ENCODE results near the gene C6orf52. TPM values are rescaled to one million over a fixed set of nuclear protein-coding genes. Genes with fewer than 3 reads are reported as not detected.
"Not testable (repeated sequence)": the region's sequence is repeated elsewhere in the genome, so short reads cannot be mapped to it uniquely, and the experiment has no call there.

Gene C6orf52
- total RNA-seq, 1 experiment from 2014 or later, result 6.2 TPM

- DNase-seq, result no peak
- intact Hi-C loops (cut with micrococcal nuclease; ENCODE audit: unreplicated experiment), result no loop called here
- no TSS peak for BruUV-seq (replicated peaks)
- no peak for TF ChIP-seq CTCF (conservative IDR thresholded peaks at IDR 0.05)
- no peak for TF ChIP-seq EZH2 (IDR thresholded peaks at IDR 0.05; ENCODE audit: low read depth)
- Histone ChIP-seq H3K4me1 (replicated peaks; ENCODE audit: insufficient read depth) (no peaks in the 10 kb centered on the region), H3K9me3 (ENCODE audit: insufficient read depth, low read depth) (no peaks in the 10 kb centered on the region), H2AFZ (no peak overlapping the region), H3K27ac (no peak overlapping the region), H3K9me2 (ENCODE audit: insufficient read depth) (no peaks in the 10 kb centered on the region), H4K20me1 (ENCODE audit: insufficient read depth) (no peaks in the 10 kb centered on the region), H3F3A (ENCODE audit: insufficient read depth, low read depth) (no peaks in the 10 kb centered on the region), H3K36me3 (ENCODE audit: low read depth) (no peaks in the 10 kb centered on the region), H3K4me2 (no peak overlapping the region), H3K79me2 (ENCODE audit: low read depth) (no peaks in the 10 kb centered on the region), H3K27me3 (ENCODE audit: insufficient read depth, low read depth) (no peaks in the 10 kb centered on the region), H3K4me3 (no peak overlapping the region)
- POLR2A ChIA-PET (ENCODE audit: unreplicated experiment), result no interaction called here
- CTCF ChIA-PET, result no interaction called here
These were observed 26.1 kb downstream of the C6orf52 start for GRCh38 chr6:10668126-10668917.

- H3K9me3 ChIP-seq (ENCODE audit: insufficient read depth, low read depth); H3K4me3 ChIP-seq; H3K27ac ChIP-seq; H4K20me1 ChIP-seq (ENCODE audit: insufficient read depth); H3K27me3 ChIP-seq (ENCODE audit: insufficient read depth, low read depth); H3K9me2 ChIP-seq (ENCODE audit: insufficient read depth); H2AFZ ChIP-seq; H3K4me1 ChIP-seq (replicated peaks; ENCODE audit: insufficient read depth); intact Hi-C loops (cut with micrococcal nuclease; ENCODE audit: unreplicated experiment); BruUV-seq (replicated peaks); DNase-seq; CTCF ChIA-PET; H3K36me3 ChIP-seq (ENCODE audit: low read depth); H3K4me2 ChIP-seq; H3K79me2 ChIP-seq (ENCODE audit: low read depth); H3F3A ChIP-seq (ENCODE audit: insufficient read depth, low read depth); POLR2A ChIA-PET (ENCODE audit: unreplicated experiment): not testable (repeated sequence)
These were observed 28.8 kb downstream of the C6orf52 start for GRCh38 chr6:10665595-10665994.

- ChIA-PET POLR2A (ENCODE audit: unreplicated experiment) (no interaction called here), CTCF (no interaction called here)
- Histone ChIP-seq H3K79me2 (ENCODE audit: low read depth) (no peaks in the 10 kb centered on the region), H2AFZ (no peak overlapping the region), H3K4me1 (replicated peaks; ENCODE audit: insufficient read depth) (no peaks in the 10 kb centered on the region), H3K27me3 (ENCODE audit: insufficient read depth, low read depth) (no peaks in the 10 kb centered on the region), H3K9me2 (ENCODE audit: insufficient read depth) (no peaks in the 10 kb centered on the region), H3K4me3 (no peak overlapping the region), H3K4me2 (no peak overlapping the region), H3K36me3 (ENCODE audit: low read depth) (no peaks in the 10 kb centered on the region), H4K20me1 (ENCODE audit: insufficient read depth) (no peaks in the 10 kb centered on the region), H3F3A (ENCODE audit: insufficient read depth, low read depth) (no peaks in the 10 kb centered on the region), H3K27ac (no peak overlapping the region), H3K9me3 (ENCODE audit: insufficient read depth, low read depth) (no peaks in the 10 kb centered on the region)
- TF ChIP-seq EZH2 (IDR thresholded peaks at IDR 0.05; ENCODE audit: low read depth) (no peak), CTCF (conservative IDR thresholded peaks at IDR 0.05) (no peak)
- intact Hi-C loops (cut with micrococcal nuclease; ENCODE audit: unreplicated experiment), result no loop called here
- DNase-seq, result no peak
- BruUV-seq (replicated peaks), result no TSS peak
These were observed 31.7 kb downstream of the C6orf52 start for GRCh38 chr6:10662742-10663141.

GRCh38 chr6:10662207-10662606, 32.2 kb downstream of the C6orf52 start:
- intact Hi-C loops (cut with micrococcal nuclease; ENCODE audit: unreplicated experiment), result no loop called here
- H3K9me2 ChIP-seq (ENCODE audit: insufficient read depth), result no peaks in the 10 kb centered on the region
- BruUV-seq (replicated peaks), result no TSS peak
- no peaks in the 10 kb centered on the region for H3K79me2 ChIP-seq (ENCODE audit: low read depth)
- H3K4me1 ChIP-seq (replicated peaks; ENCODE audit: insufficient read depth), result no peaks in the 10 kb centered on the region
- H3K4me2 ChIP-seq, result no peak overlapping the region
- no peak for DNase-seq
- H3F3A ChIP-seq (ENCODE audit: insufficient read depth, low read depth), result no peaks in the 10 kb centered on the region
- no peak overlapping the region for H2AFZ ChIP-seq
- no peak overlapping the region for H3K4me3 ChIP-seq
- no peak overlapping the region for H3K27ac ChIP-seq
- no peaks in the 10 kb centered on the region for H3K27me3 ChIP-seq (ENCODE audit: insufficient read depth, low read depth)
- no peaks in the 10 kb centered on the region for H3K36me3 ChIP-seq (ENCODE audit: low read depth)
- H3K9me3 ChIP-seq (ENCODE audit: insufficient read depth, low read depth), result no peaks in the 10 kb centered on the region
- H4K20me1 ChIP-seq (ENCODE audit: insufficient read depth), result no peaks in the 10 kb centered on the region
- ChIA-PET CTCF (interaction anchor here (0.7 kb wide), 1 partner anchor 63 kb away, joined by 4 read pairs; no protein-coding TSS in a partner anchor), POLR2A (ENCODE audit: unreplicated experiment) (no interaction called here)
- no peak for TF ChIP-seq EZH2 (IDR thresholded peaks at IDR 0.05; ENCODE audit: low read depth)
- TF ChIP-seq CTCF (conservative IDR thresholded peaks at IDR 0.05), result no peak

GRCh38 chr6:10660431-10661191, 33.8 kb downstream of the C6orf52 start:
- CTCF ChIA-PET; H3K27ac ChIP-seq; H3K36me3 ChIP-seq (ENCODE audit: low read depth); H3K4me2 ChIP-seq; H4K20me1 ChIP-seq (ENCODE audit: insufficient read depth); H3K27me3 ChIP-seq (ENCODE audit: insufficient read depth, low read depth); H3K4me3 ChIP-seq; intact Hi-C loops (cut with micrococcal nuclease; ENCODE audit: unreplicated experiment); DNase-seq; H3K4me1 ChIP-seq (replicated peaks; ENCODE audit: insufficient read depth); H3K79me2 ChIP-seq (ENCODE audit: low read depth); H3F3A ChIP-seq (ENCODE audit: insufficient read depth, low read depth); BruUV-seq (replicated peaks); H3K9me3 ChIP-seq (ENCODE audit: insufficient read depth, low read depth); H2AFZ ChIP-seq; POLR2A ChIA-PET (ENCODE audit: unreplicated experiment); H3K9me2 ChIP-seq (ENCODE audit: insufficient read depth): not testable (repeated sequence)

Measured in PC-9 (cell line).